Mesenchymal stem cell (in vitro differentiated cells and primary cell): ENCODE data around the gene PRKAA2.

Experiments used
- DNase-seq: peaks from one replicate; pipeline ENCODE4 v3.0.0-alpha.2; 2013
- H2AFZ ChIP-seq: one replicate; pipeline ENCODE4 v1.6.1; 2013; ENCODE audit warnings: low read depth, mild to moderate bottlenecking, control low read depth, inconsistent platforms, low read length, moderate library complexity
- H2AK5ac ChIP-seq: 2 replicates; pipeline ENCODE4 v1.6.1; 2013; ENCODE audit warnings: low read length, moderate library complexity, mild to moderate bottlenecking, inconsistent platforms; ENCODE audit not compliant: severe bottlenecking
- H2BK120ac ChIP-seq: one replicate; pipeline ENCODE4 v1.6.1; 2013; ENCODE audit warnings: low read depth, mild to moderate bottlenecking, inconsistent platforms, low read length, moderate library complexity
- H2BK12ac ChIP-seq, 2 experiments: one replicate each; pipeline ENCODE4 v1.6.1; 2013; ENCODE audit warnings: inconsistent platforms in 2 of 2, low read length in 2 of 2, mild to moderate bottlenecking in 2 of 2, moderate library complexity in 2 of 2, control low read depth in 1 of 2
- H2BK15ac ChIP-seq: one replicate; pipeline ENCODE4 v1.6.1; 2013; ENCODE audit warnings: mild to moderate bottlenecking, low read depth, inconsistent platforms; ENCODE audit not compliant: poor library complexity, severe bottlenecking
- H2BK5ac ChIP-seq: 2 replicates; pipeline ENCODE4 v1.6.1; 2013; ENCODE audit warnings: low read depth, mild to moderate bottlenecking, low read length, control low read depth, inconsistent platforms; ENCODE audit not compliant: poor library complexity, severe bottlenecking
- H3K14ac ChIP-seq, 2 experiments: one replicate each; pipeline ENCODE4 v1.6.1; 2013; ENCODE audit warnings: inconsistent platforms in 2 of 2, low read length in 2 of 2, control low read depth in 1 of 2, mild to moderate bottlenecking in 1 of 2, moderate library complexity in 1 of 2
- H3K18ac ChIP-seq, 2 experiments: one replicate each; pipeline ENCODE4 v1.6.1; 2013; ENCODE audit warnings: inconsistent platforms in 2 of 2, low read length in 2 of 2, control low read depth in 1 of 2, low read depth in 1 of 2, mild to moderate bottlenecking in 1 of 2
- H3K23ac ChIP-seq, 2 experiments: one replicate each; pipeline ENCODE4 v1.6.1; 2013; ENCODE audit warnings: inconsistent platforms in 2 of 2, low read length in 2 of 2, mild to moderate bottlenecking in 2 of 2, moderate library complexity in 2 of 2, control low read depth in 1 of 2
- H3K27ac ChIP-seq: 2 replicates; pipeline ENCODE4 v1.5.1; 2013; ENCODE audit warnings: mild to moderate bottlenecking, moderate library complexity, low read length, control low read depth, inconsistent platforms; ENCODE audit not compliant: poor library complexity, severe bottlenecking
- H3K27me3 ChIP-seq, 2 experiments: 2 replicates each; pipeline versions ENCODE4 v1.6.1 to v1.7.0; 2013; ENCODE audit warnings: low read length in 2 of 2, mild to moderate bottlenecking in 2 of 2, moderate library complexity in 2 of 2, control low read depth in 1 of 2, inconsistent platforms in 1 of 2; ENCODE audit not compliant: control insufficient read depth in 1 of 2, insufficient read depth in 1 of 2
- H3K36me3 ChIP-seq, 2 experiments: 2 replicates each; pipeline versions ENCODE4 v1.6.1 to v1.7.0; 2013; ENCODE audit warnings: low read length in 2 of 2, control low read depth in 1 of 2, inconsistent platforms in 1 of 2, low read depth in 1 of 2, mild to moderate bottlenecking in 1 of 2; ENCODE audit not compliant: insufficient read depth in 2 of 2, control insufficient read depth in 1 of 2
- H3K4ac ChIP-seq, 2 experiments: one replicate each; pipeline ENCODE4 v1.6.1; 2013; ENCODE audit warnings: inconsistent platforms in 2 of 2, low read length in 2 of 2, mild to moderate bottlenecking in 2 of 2, moderate library complexity in 2 of 2, control low read depth in 1 of 2, low read depth in 1 of 2
- H3K4me1 ChIP-seq: 2 replicates; pipeline ENCODE4 v1.6.1; 2013; ENCODE audit warnings: low read depth, low read length, control low read depth; ENCODE audit not compliant: control insufficient read depth, insufficient read depth
- H3K4me2 ChIP-seq: 2 replicates; pipeline ENCODE4 v1.6.1; 2013; ENCODE audit warnings: low read length, mild to moderate bottlenecking, inconsistent platforms; ENCODE audit not compliant: poor library complexity, severe bottlenecking
- H3K4me3 ChIP-seq, 2 experiments: 2 replicates each; pipeline versions ENCODE4 v1.5.1 to v1.7.0; 2013; ENCODE audit warnings: low read length in 2 of 2, mild to moderate bottlenecking in 2 of 2, control low read depth in 1 of 2, low read depth in 1 of 2; ENCODE audit not compliant: insufficient read depth in 1 of 2
- H3K79me1 ChIP-seq: replicated peaks from 2 replicates; pipeline ENCODE4 v1.6.1; 2013; ENCODE audit warnings: mild to moderate bottlenecking, control low read depth, low read length, inconsistent platforms; ENCODE audit not compliant: poor library complexity, severe bottlenecking
- H3K9ac ChIP-seq: 2 replicates; pipeline ENCODE4 v1.7.0; 2013; ENCODE audit warnings: mild to moderate bottlenecking, low read length, moderate library complexity
- H3K9me3 ChIP-seq: 2 replicates; pipeline ENCODE4 v1.7.0; 2013; ENCODE audit warnings: mild to moderate bottlenecking, low read length; ENCODE audit not compliant: control insufficient read depth
- H4K8ac ChIP-seq: one replicate; pipeline ENCODE4 v1.6.1; 2013; ENCODE audit warnings: inconsistent platforms, mild to moderate bottlenecking, low read length, moderate library complexity
- H4K91ac ChIP-seq: one replicate; pipeline ENCODE4 v1.6.1; 2013; ENCODE audit warnings: mild to moderate bottlenecking, low read length, inconsistent platforms
- WGBS: methylation state at CpG from one replicate; pipeline ENCODE4 v1.1.7; 2013; ENCODE audit warnings: mixed read lengths; 5-methylcytosine and 5-hydroxymethylcytosine counted together

PRKAA2 gene

GRCh38 chr1:56696663-56697062 lies 51.5 kb downstream of the PRKAA2 start:
- H3K14ac ChIP-seq = no peak overlapping the region
- no peak overlapping the region for H4K91ac ChIP-seq
- DNase-seq = no peak
- H2AK5ac ChIP-seq = no peak overlapping the region
- H3K27me3 ChIP-seq = no peaks in the 10 kb centered on the region
- no peaks in the 10 kb centered on the region for H3K4me1 ChIP-seq
- H3K4ac ChIP-seq = no peak overlapping the region
- no peak overlapping the region for H2AFZ ChIP-seq
- H2BK120ac ChIP-seq = no peak overlapping the region
- no peak overlapping the region for H3K18ac ChIP-seq
- no peak overlapping the region for H3K23ac ChIP-seq
- no peak overlapping the region for H2BK12ac ChIP-seq
- H3K27ac ChIP-seq = no peak overlapping the region
- no peak overlapping the region for H2BK15ac ChIP-seq
- H3K4me3 ChIP-seq = no peak overlapping the region
- H3K4me2 ChIP-seq = no peak overlapping the region
- no peak overlapping the region for H3K9ac ChIP-seq
- H3K36me3 ChIP-seq = peaks cover 0 to 3% of the 10 kb centered on the region in 2 experiments
- 83% methylated on average over 2 of the region's 3 CpGs for WGBS
- peaks cover 13% of the 10 kb centered on the region for H3K9me3 ChIP-seq
- peaks cover 10% of the 10 kb centered on the region for H3K79me1 ChIP-seq
- no peak overlapping the region for H4K8ac ChIP-seq
- H2BK5ac ChIP-seq = no peak overlapping the region

- Histone ChIP-seq H3K79me1 (peaks cover 5% of the 10 kb centered on the region), H3K4me2 (no peak overlapping the region)
Observed at GRCh38 chr1:56703747-56704146, 58.6 kb downstream of the PRKAA2 start.

GRCh38 chr1:56707379-56707778 lies 62.3 kb downstream of the PRKAA2 start:
- Histone ChIP-seq H3K14ac (no peak overlapping the region), H4K8ac (no peak overlapping the region), H3K4me2 (no peak overlapping the region), H3K23ac (no peak overlapping the region), H3K4me3 (no peak overlapping the region), H3K4ac (no peak overlapping the region), H2BK12ac (no peak overlapping the region), H3K4me1 (no peaks in the 10 kb centered on the region), H2BK120ac (no peak overlapping the region), H3K79me1 (no peaks in the 10 kb centered on the region), H2AFZ (no peak overlapping the region), H4K91ac (no peak overlapping the region), H3K27ac (no peak overlapping the region), H3K27me3 (no peaks in the 10 kb centered on the region), H2AK5ac (no peak overlapping the region), H2BK5ac (no peak overlapping the region), H3K9me3 (peaks cover 15% of the 10 kb centered on the region), H3K9ac (no peak overlapping the region), H2BK15ac (no peak overlapping the region), H3K36me3 (peaks cover 5 to 7% of the 10 kb centered on the region in 2 experiments), H3K18ac (no peak overlapping the region)
- 91% methylated on average over 1 of the region's 4 CpGs for WGBS
- no peak for DNase-seq

More at GRCh38 chr1:56703747-56704146, 58.6 kb downstream of the PRKAA2 start:
- H4K8ac ChIP-seq = no peak overlapping the region
- H4K91ac ChIP-seq = no peak overlapping the region
- H2BK120ac ChIP-seq = no peak overlapping the region
- no peak overlapping the region for H3K18ac ChIP-seq
- H3K4me1 ChIP-seq = no peaks in the 10 kb centered on the region
- WGBS = 91% methylated on average over 1 of the region's 1 CpG
- no peak overlapping the region for H3K14ac ChIP-seq
- peaks cover 5 to 10% of the 10 kb centered on the region in 2 experiments for H3K36me3 ChIP-seq
- H2BK15ac ChIP-seq = no peak overlapping the region
- H3K27ac ChIP-seq = no peak overlapping the region
- H3K9ac ChIP-seq = no peak overlapping the region
- no peak overlapping the region for H3K4ac ChIP-seq
- H2BK5ac ChIP-seq = no peak overlapping the region
- no peaks in the 10 kb centered on the region for H3K27me3 ChIP-seq
- no peak overlapping the region for H2BK12ac ChIP-seq
- no peak overlapping the region for H2AFZ ChIP-seq
- DNase-seq = no peak
- H3K9me3 ChIP-seq = peaks cover 29% of the 10 kb centered on the region
- H3K23ac ChIP-seq = no peak overlapping the region
- H3K4me3 ChIP-seq = no peak overlapping the region
- H2AK5ac ChIP-seq = no peak overlapping the region

- no peaks in the 10 kb centered on the region for H3K4me1 ChIP-seq
- H2BK5ac ChIP-seq = no peak overlapping the region
- 0% methylated on average over 1 of the region's 2 CpGs for WGBS
- no peak overlapping the region for H3K4me3 ChIP-seq
- H3K14ac ChIP-seq = no peak overlapping the region
- H3K27ac ChIP-seq = no peak overlapping the region
- no peak overlapping the region for H3K18ac ChIP-seq
- no peaks in the 10 kb centered on the region for H3K27me3 ChIP-seq
- peaks cover 2% of the 10 kb centered on the region for H3K9me3 ChIP-seq
- H2BK15ac ChIP-seq = no peak overlapping the region
- no peak overlapping the region for H2BK120ac ChIP-seq
- no peak overlapping the region for H2AFZ ChIP-seq
- DNase-seq = peak; percentile 63
- peaks cover 0 to 3% of the 10 kb centered on the region in 2 experiments for H3K36me3 ChIP-seq
- no peak overlapping the region for H4K8ac ChIP-seq
- no peak overlapping the region for H2BK12ac ChIP-seq
- no peak overlapping the region for H4K91ac ChIP-seq
- H2AK5ac ChIP-seq = no peak overlapping the region
- H3K79me1 ChIP-seq = no peaks in the 10 kb centered on the region
- H3K4me2 ChIP-seq = no peak overlapping the region
- no peak overlapping the region for H3K4ac ChIP-seq
- no peak overlapping the region for H3K23ac ChIP-seq
- peak overlapping the region; percentile 31 for H3K9ac ChIP-seq
Observed at GRCh38 chr1:56709269-56709880, 64.3 kb downstream of the PRKAA2 start.
